OCI-LY1 (cell line): ENCODE measurements around the gene SOST.

Experiments used
- H2AFZ ChIP-seq: fragments of 200-600 bp; sonication (generic), shearing (Covaris generic); 2 replicates; pipeline ENCODE4 v1.6.0; 2014; ENCODE audit warnings: antibody characterized with exemption, mild to moderate bottlenecking, low read length
- H3F3A ChIP-seq: fragments of 200-600 bp; sonication (generic), shearing (Covaris generic); 2 replicates; pipeline ENCODE4 v1.6.0; 2014; ENCODE audit warnings: mild to moderate bottlenecking, antibody characterized with exemption, low read length, moderate library complexity; ENCODE audit not compliant: insufficient read depth
- H3K27ac ChIP-seq: fragments of 200-600 bp; sonication (generic); 2 replicates; pipeline ENCODE4 v1.5.1; 2014; ENCODE audit warnings: low read length, mixed run types, mild to moderate bottlenecking, low read depth; ENCODE audit not compliant: poor library complexity, severe bottlenecking
- H3K27me3 ChIP-seq: fragments of 200-600 bp; sonication (generic); 2 replicates; pipeline ENCODE4 v1.6.0; 2014; ENCODE audit warnings: antibody characterized with exemption, mild to moderate bottlenecking, low read length, moderate library complexity; ENCODE audit not compliant: insufficient read depth
- H3K36me3 ChIP-seq: fragments of 200-600 bp; sonication (generic); 2 replicates; pipeline ENCODE4 v1.6.1; 2014; ENCODE audit warnings: mild to moderate bottlenecking, antibody characterized with exemption, low read length, moderate library complexity, mixed read lengths; ENCODE audit not compliant: insufficient read depth
- H3K4me1 ChIP-seq: fragments of 200-600 bp; sonication (generic); 2 replicates; pipeline ENCODE4 v1.5.1; 2014; ENCODE audit warnings: mild to moderate bottlenecking, low read length, moderate library complexity; ENCODE audit not compliant: insufficient read depth, severe bottlenecking
- H3K4me2 ChIP-seq: fragments of 200-600 bp; sonication (generic), shearing (Covaris generic); 2 replicates; pipeline ENCODE4 v1.6.1; 2014; ENCODE audit warnings: low read length
- H3K4me3 ChIP-seq: fragments of 200-600 bp; sonication (generic); 2 replicates; pipeline ENCODE4 v1.5.1; 2014; ENCODE audit warnings: low read length, low read depth, mild to moderate bottlenecking, mixed read lengths; ENCODE audit not compliant: poor library complexity, severe bottlenecking
- H3K79me2 ChIP-seq: fragments of 200-600 bp; shearing (Covaris generic); 2 replicates; pipeline ENCODE4 v1.6.1; 2016; ENCODE audit warnings: mixed run types, low read length, mixed read lengths; ENCODE audit not compliant: insufficient read depth
- H3K9ac ChIP-seq: fragments of 200-600 bp; sonication (generic), shearing (Covaris generic); 2 replicates; pipeline ENCODE4 v1.6.1; 2014; ENCODE audit warnings: mild to moderate bottlenecking, low read length, mixed read lengths
- H3K9me2 ChIP-seq: fragments of 200-600 bp; sonication (generic), shearing (Covaris generic); 2 replicates; pipeline ENCODE4 v1.6.1; 2014; ENCODE audit warnings: low read depth, mild to moderate bottlenecking, low read length, mixed read lengths
- H3K9me3 ChIP-seq: fragments of 200-600 bp; shearing (Covaris generic); 2 replicates; pipeline ENCODE4 v1.6.1; 2014; ENCODE audit warnings: low read length, mixed read lengths
- H4K20me1 ChIP-seq: fragments of 200-600 bp; sonication (generic), shearing (Covaris generic); 2 replicates; pipeline ENCODE4 v1.6.0; 2016; ENCODE audit warnings: mild to moderate bottlenecking, low read length; ENCODE audit not compliant: insufficient read depth
- EZH2 ChIP-seq: fragments of 200-600 bp; sonication (generic), shearing (Covaris generic); IDR thresholded peaks from 2 replicates; pipeline ENCODE4 v1.8.0; 2017; ENCODE audit warnings: borderline replicate concordance, mixed run types, mild to moderate bottlenecking, antibody characterized with exemption, low read length, moderate library complexity, mixed read lengths
- TF ChIP-seq, protein P1 (sequence below): fragments of 200-600 bp; sonication (generic), shearing (Covaris generic); IDR thresholded peaks from 2 replicates; pipeline ENCODE4 v1.5.1; 2017; ENCODE audit warnings: mild to moderate bottlenecking, antibody characterized with exemption, low read length, moderate library complexity, mixed read lengths

Gene SOST

DNA sequence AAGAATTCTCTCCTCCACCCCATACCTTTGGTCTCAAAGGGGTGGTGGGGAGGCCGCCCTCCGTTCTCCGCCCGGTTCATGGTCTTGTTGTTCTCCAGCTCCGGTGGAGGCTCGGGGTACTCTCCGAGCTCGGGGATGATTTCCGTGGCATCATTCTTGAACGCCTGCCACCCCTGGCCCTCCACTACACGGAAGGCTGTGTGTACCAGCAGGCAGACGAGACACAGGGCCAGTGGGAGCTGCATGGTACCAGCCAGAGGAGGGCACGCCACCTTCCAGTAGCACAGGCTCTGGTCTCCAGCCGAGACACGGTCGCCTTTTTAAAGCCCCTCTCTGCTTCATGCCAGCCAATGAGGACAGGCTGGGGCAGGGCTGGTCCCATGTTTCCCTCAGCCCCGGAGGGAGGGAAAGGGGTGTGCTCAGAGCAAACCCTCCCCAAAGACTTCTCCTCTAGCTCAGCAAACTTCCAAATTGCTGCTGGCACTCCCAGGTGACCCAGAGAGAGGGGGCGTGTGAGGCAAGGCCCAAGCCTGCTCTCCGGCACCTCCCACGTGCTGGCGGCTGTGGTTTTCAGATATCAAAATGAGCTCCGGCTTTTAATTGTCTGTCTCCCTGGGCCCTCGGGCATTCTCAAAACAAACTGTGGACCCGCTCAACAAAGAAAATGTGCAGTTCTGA, at the start of gene SOST:
SOST (minus strand) TSS at position 295 of the 678 bp plus-strand sequence; CDS start at position 245, 50 bp downstream.
- no peak within 1 kb of the TSS for H3K4me2 ChIP-seq
- no peaks in the 10 kb centered on the region for H4K20me1 ChIP-seq

DNA sequence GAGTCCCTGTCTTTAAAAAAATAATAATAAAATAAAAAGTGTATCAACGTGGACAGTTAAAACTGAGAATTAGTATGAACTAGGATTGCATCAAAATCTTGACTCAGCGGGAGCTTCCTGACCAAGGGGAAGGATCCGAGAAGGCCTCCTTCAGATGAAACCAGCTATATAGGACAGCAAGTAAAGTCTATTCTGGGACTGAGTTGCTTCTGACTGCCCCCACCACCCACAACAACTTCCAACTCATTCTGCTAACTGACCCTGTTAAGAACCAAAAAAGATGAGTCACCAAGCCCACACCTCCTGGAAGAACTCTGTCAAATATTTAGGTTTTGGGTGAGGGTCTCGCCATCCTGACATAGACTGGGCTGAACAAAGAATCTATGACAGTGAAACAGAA, 49.5 kb upstream of the SOST start:
- H3K9me3 ChIP-seq: no peaks in the 10 kb centered on the region
- no peaks in the 10 kb centered on the region for H4K20me1 ChIP-seq
- no peaks in the 10 kb centered on the region for H3F3A ChIP-seq
- peaks cover 18% of the 10 kb centered on the region for H3K27me3 ChIP-seq
- no peaks in the 10 kb centered on the region for H3K79me2 ChIP-seq
- H3K9me2 ChIP-seq: no peaks in the 10 kb centered on the region
- H3K27ac ChIP-seq: no peak overlapping the region
- no peaks in the 10 kb centered on the region for H3K4me1 ChIP-seq
- H3K4me3 ChIP-seq: no peak overlapping the region
- no peak overlapping the region for H3K4me2 ChIP-seq
- H2AFZ ChIP-seq: no peak overlapping the region
- TF ChIP-seq EZH2: no peak
- TF ChIP-seq, protein P1, sequence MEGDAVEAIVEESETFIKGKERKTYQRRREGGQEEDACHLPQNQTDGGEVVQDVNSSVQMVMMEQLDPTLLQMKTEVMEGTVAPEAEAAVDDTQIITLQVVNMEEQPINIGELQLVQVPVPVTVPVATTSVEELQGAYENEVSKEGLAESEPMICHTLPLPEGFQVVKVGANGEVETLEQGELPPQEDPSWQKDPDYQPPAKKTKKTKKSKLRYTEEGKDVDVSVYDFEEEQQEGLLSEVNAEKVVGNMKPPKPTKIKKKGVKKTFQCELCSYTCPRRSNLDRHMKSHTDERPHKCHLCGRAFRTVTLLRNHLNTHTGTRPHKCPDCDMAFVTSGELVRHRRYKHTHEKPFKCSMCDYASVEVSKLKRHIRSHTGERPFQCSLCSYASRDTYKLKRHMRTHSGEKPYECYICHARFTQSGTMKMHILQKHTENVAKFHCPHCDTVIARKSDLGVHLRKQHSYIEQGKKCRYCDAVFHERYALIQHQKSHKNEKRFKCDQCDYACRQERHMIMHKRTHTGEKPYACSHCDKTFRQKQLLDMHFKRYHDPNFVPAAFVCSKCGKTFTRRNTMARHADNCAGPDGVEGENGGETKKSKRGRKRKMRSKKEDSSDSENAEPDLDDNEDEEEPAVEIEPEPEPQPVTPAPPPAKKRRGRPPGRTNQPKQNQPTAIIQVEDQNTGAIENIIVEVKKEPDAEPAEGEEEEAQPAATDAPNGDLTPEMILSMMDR: no peak
- no peak overlapping the region for H3K9ac ChIP-seq
- no peaks in the 10 kb centered on the region for H3K36me3 ChIP-seq

More for the DNA sequence above, at the start of gene SOST:
- no peak within 1 kb of the TSS for H3K27ac ChIP-seq
- H3K36me3 ChIP-seq: no peaks in the 10 kb centered on the region
- no peaks in the 10 kb centered on the region for H3K4me1 ChIP-seq
- TF ChIP-seq EZH2: no peak
- TF ChIP-seq, protein P1: no peak
- H2AFZ ChIP-seq: no peak within 1 kb of the TSS
- H3K27me3 ChIP-seq: peaks cover 9% of the 10 kb centered on the region; the same call in 1 of the 2 replicates
- no peaks in the 10 kb centered on the region for H3F3A ChIP-seq
- H3K9me2 ChIP-seq: no peaks in the 10 kb centered on the region
- no peaks in the 10 kb centered on the region for H3K9me3 ChIP-seq
- H3K4me3 ChIP-seq: no peak within 1 kb of the TSS
- no peak within 1 kb of the TSS for H3K9ac ChIP-seq
- H3K79me2 ChIP-seq: no peaks in the 10 kb centered on the region

DNA sequence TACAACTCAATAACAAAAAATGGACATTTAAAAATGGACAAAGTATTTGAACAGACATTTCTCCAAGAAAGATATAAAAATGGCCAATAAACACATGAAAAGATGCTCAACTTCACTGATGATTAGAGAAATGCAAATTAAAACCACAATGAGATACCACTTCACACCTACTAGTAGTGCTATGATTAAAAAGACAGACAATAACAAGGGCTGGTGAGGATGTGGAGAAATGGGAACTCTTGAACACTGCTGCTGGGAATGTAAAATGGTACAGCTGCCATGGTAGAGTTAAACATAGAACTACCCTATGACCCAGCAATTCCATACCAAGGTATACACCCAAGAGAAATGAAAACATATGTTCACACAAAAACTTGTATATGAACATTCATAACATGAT, 46.5 kb upstream of the SOST start:
- no peak overlapping the region for H3K27ac ChIP-seq
- TF ChIP-seq, protein P1: no peak
- no peak for TF ChIP-seq EZH2

More for the DNA sequence above, 46.5 kb upstream of the SOST start:
- Histone ChIP-seq H3F3A (no peaks in the 10 kb centered on the region), H3K9me3 (no peaks in the 10 kb centered on the region), H3K27me3 (peaks cover 13% of the 10 kb centered on the region), H3K9me2 (no peaks in the 10 kb centered on the region), H3K36me3 (no peaks in the 10 kb centered on the region), H3K79me2 (no peaks in the 10 kb centered on the region), H3K4me2 (no peak overlapping the region), H3K4me3 (no peak overlapping the region), H2AFZ (no peak overlapping the region), H3K9ac (no peak overlapping the region), H4K20me1 (no peaks in the 10 kb centered on the region), H3K4me1 (no peaks in the 10 kb centered on the region)
